ENCODE measurements around the gene CCND3. TPM values are rescaled to one million over a fixed set of nuclear protein-coding genes. Genes with fewer than 3 reads are reported as not detected.
A peak's percentile ranks its signal among the peaks of the same experiment; 100 is the strongest.

Gene CCND3
- total RNA-seq, 1 donor from 2014 or later = 45.4 TPM

DNA sequence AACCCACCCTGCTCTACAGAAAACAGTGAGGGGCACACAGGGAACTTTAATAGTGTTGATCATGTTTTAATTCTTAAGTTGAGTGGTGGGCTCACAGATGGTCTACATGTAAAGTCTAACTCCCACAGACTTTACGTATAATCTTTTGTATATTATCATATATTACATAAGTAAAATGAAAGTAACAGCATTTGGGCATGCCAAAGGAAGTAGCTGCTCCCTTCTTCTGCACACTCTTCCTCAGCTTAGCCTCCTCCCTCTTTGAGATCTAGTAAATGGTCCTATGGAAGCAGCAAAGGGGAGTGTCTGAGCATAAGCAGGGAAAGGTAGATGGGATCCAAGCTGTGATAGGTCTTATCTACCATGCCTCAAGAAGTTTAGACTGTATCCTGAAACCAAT, 31.9 kb downstream of the CCND3 start:
- no peak for DNase-seq (ENCODE audit: low read depth)
- TF ChIP-seq, protein P1, sequence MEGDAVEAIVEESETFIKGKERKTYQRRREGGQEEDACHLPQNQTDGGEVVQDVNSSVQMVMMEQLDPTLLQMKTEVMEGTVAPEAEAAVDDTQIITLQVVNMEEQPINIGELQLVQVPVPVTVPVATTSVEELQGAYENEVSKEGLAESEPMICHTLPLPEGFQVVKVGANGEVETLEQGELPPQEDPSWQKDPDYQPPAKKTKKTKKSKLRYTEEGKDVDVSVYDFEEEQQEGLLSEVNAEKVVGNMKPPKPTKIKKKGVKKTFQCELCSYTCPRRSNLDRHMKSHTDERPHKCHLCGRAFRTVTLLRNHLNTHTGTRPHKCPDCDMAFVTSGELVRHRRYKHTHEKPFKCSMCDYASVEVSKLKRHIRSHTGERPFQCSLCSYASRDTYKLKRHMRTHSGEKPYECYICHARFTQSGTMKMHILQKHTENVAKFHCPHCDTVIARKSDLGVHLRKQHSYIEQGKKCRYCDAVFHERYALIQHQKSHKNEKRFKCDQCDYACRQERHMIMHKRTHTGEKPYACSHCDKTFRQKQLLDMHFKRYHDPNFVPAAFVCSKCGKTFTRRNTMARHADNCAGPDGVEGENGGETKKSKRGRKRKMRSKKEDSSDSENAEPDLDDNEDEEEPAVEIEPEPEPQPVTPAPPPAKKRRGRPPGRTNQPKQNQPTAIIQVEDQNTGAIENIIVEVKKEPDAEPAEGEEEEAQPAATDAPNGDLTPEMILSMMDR (conservative IDR thresholded peaks at IDR 0.05; ENCODE audit: low read depth, low read length) = no peak
- H3K4me3 ChIP-seq (ENCODE audit: low read depth, low read length) = no peak overlapping the region

DNA sequence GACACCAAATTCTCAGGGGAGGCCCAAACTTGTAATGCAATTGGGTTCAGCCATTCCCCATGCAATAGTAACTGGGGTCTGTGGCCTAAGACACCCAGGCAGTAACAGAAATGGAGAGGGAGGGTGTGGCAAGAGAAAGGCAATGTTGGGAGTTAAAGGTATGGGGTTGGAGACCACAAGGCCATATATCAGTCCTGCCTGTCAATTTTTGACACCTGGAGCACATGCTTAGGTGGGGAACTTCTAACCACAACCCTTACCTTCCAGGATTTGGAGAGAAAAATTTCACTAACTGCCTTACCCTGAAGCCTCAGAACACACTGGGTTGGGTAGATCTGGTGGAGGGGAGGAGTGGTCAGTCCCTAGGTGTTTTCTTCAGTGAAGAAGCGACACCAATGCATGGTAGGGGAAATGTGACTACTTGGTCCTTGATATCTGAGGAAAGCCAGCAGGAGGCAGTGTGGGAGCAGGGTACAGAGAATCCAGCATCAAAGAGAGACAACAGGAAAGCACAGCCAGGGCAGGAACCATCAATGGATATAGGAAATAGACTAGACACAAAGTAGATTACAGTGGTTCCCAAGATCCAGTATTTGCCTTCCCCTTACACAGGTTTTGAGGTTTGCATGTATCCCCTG, 39.6 kb downstream of the CCND3 start:
- no peak for DNase-seq (ENCODE audit: low read depth)
- TF ChIP-seq, protein P1 (conservative IDR thresholded peaks at IDR 0.05; ENCODE audit: low read depth, low read length) = peak; percentile 70
- H3K4me3 ChIP-seq (ENCODE audit: low read depth, low read length) = no peak overlapping the region

DNA sequence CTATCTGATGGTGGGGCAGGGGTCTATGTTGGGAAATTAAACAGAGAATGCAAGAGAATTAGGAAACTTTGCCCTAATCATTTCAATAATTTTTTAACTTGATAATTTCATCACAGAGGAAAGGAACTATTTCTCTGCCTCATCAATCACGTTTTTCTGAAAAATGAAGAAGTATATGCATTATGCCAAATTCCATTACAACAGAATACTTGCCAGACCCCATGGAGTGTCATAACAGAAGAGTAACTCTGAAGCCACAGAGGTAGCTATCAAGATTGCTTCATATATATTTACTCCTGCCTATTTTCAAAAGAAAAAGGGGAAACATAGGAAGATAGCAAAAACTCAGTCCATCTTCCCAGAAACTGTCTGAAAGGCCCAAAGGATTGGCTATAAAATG, 40.7 kb downstream of the CCND3 start:
- H3K4me3 ChIP-seq (ENCODE audit: low read depth, low read length) = no peak overlapping the region
- TF ChIP-seq, protein P1 (conservative IDR thresholded peaks at IDR 0.05; ENCODE audit: low read depth, low read length) = no peak
- no peak for DNase-seq (ENCODE audit: low read depth)

DNA sequence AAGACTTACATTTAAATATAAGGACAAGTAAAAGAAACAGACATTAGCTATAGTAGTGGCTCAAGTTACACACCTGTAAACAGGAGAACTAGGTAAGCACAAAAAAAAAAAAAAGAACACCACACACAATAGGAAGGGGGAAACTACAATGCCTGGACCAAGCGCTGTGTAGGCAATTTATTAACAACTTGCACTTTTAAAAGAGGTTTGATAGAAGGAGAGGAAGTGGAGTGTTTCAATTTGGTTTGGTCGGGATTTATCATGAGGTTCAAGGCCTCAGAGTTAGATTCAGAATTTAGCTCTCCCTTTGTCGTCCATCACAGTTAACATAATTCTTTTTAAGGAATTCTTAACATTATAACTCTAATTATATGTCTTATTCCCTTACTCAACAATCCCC, 45.3 kb downstream of the CCND3 start:
- DNase-seq (ENCODE audit: low read depth) = no peak
- H3K4me3 ChIP-seq (ENCODE audit: low read depth, low read length) = peak overlapping the region; percentile 77

DNA sequence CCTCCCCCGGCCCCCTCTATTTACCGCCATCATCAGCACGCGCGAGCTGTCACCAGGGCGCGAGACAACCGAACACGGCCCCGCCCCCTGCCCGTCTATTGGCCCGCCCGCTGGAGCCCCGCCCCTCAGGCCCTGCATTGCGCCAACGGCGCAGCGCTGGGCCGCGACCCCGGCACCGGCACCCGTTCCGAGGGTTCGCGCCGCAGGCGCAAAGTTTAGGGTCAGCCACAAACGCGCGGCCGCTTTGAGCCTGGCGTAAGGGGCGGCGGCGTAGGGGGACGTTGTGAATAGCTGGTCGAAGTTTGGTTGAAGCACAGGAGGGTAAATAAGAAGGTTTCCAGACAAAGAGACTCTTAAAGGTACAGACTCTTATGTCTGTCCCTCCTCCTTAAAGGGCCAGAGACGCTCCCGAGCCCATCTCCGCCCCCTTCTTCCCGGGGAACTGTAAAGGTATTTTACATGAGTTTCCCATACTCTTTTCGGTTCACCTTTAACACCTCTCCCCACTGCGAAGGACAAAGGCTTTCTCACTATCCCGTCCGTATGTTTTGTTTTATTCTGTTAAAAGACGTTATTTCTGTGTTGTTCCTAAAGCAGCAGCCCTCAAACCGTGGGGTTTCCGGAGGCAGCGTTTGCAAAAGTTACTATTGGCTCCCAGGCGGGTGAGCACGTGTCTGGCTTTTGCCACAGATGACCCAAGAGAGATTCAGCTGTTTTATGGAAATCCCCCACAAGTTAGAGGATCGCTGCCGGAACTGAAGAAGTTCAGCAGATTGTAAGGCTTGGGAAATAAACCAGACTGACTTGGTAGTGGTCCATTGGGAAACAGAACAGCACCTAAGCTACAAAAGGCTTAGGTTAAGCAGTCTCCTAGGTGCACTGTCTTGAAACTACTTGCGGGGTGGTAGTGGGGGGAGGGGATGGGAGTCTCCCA, 46.0 kb downstream of the CCND3 start, which contains the start of gene USP49:
TSS of gene USP49 (minus strand) at position 76 of the 934 bp plus-strand sequence. CDS start 88,392 bp downstream, outside the sequence.
- DNase-seq (ENCODE audit: low read depth) = peak; percentile 61
- peak within 1 kb of the TSS; percentile 77 for H3K4me3 ChIP-seq (ENCODE audit: low read depth, low read length)
- TF ChIP-seq, protein P1 (conservative IDR thresholded peaks at IDR 0.05; ENCODE audit: low read depth, low read length) = no peak

More for the DNA sequence above, 45.3 kb downstream of the CCND3 start:
- TF ChIP-seq, protein P1 (conservative IDR thresholded peaks at IDR 0.05; ENCODE audit: low read depth, low read length) = no peak

DNA sequence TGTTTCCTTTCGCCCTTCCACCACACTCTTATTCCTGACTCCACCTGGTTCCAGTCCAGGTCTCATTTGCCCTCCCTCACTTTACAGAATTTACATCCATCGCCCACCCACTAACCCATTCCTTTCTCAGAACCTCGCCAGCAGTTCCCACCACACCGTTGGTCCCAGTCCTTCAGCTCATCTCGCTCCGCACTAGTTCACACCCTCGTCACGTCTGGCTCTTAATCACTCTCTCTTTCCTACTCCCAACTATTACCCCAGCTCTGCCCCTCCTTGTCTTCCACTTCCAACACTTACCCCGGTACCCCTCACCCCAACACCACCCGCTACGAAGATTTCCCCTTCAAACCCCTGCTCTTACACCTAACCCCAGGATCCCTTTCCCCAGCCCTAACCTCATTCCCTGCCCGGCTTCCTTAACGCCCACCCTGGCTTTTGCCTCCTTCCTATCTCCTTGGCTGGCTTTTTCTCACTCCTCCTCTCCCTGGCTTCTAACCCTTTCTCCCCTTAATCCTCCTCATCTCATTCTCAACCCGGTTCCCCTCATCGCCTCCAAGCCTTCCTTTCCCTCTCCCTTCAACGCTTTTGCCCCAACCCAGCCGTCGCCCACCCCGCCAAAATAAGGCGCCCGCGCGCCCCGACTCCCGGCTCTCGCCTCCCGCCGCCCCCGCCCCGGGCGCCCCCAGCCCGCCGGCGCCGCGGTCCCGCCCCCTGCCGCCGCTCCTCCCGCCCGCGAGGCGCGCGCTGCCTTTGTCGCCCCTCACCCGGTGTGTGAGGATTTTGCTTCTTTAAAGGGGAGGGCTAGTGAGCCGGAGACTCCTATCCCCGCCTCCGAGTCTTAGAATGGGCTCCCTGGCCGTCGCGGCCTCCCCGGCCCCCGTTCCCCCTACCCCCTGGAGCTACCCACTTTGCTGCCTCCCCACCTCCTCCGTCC, 47.0 kb downstream of the CCND3 start:
- peak overlapping the region; percentile 77 for H3K4me3 ChIP-seq (ENCODE audit: low read depth, low read length)
- DNase-seq (ENCODE audit: low read depth) = no peak
- TF ChIP-seq, protein P1 (conservative IDR thresholded peaks at IDR 0.05; ENCODE audit: low read depth, low read length) = no peak
